HuH-7 (cell line): ENCODE measurements around the gene CELF1.

Experiments used
- DNase-seq: peaks from one replicate; pipeline ENCODE4 v3.0.0; 2011; ENCODE audit warnings: low spot score

The CELF1 gene

GRCh38 chr11:47483457-47483856 lies 69.5 kb downstream of the CELF1 start:
- DNase-seq = no peak

DNA sequence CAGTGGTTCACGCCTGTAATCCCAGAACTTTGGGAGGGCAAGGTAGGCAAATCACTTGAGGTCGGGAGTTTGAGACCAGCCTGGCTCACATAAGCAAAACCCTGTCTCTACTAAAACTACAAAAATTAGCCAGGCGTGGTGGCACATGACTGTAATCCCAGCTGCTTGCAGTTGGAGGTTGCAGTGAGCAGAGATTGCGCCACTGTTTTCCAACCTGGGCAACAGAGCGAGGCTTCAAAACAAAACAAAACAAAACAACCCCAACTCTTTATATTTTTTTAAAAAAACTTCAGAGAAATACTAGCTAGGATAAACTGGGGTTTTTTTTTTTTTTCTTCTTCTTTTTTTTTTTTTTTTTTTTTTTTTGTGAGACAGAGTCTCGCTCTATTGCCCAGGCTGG lies 72.2 kb downstream of the CELF1 start:
- no peak for DNase-seq

GRCh38 chr11:47478651-47479329 lies 74.1 kb downstream of the CELF1 start:
- DNase-seq = no peak

- no peak for DNase-seq
Observed at GRCh38 chr11:47477753-47478152, 75.2 kb downstream of the CELF1 start.

DNA sequence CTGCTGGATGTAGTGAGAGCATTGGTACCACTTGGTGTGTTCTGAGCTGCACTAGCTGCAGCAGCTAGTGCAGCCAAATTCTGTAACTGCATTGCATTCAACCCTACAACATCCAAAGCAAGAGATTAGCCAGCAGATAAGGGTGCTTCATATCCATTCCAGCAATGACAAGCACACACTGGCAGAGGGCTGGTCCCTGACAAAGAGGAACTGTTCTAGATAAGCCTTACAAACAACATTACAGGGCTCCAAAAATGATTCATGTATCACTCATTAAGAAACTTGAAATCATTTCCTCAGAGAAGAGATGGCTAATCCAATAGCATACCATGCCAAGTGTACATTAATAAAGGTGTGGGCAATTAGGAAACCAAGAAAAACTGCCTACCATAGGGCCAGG lies 75.6 kb downstream of the CELF1 start:
- no peak for DNase-seq

DNA sequence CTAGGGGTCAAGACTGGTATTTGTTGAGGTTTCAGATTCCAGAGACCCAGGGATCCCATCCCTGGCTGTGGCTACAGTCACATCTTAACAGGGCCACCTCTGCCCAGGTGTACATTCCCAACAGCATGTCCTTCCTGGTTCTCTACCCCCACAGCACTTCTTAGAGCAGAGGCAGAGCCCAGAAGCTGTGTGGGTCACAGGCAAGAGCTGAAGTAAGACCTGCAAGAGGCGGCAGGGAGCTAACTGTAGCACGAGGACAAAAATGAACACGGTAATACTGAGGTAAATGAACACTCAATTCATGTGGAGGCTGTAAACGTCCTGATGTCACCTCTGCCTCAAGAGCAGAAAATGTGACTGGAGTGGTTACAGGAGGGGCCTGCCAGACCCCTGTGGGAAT lies 82.3 kb downstream of the CELF1 start:
- DNase-seq = no peak

- DNase-seq = no peak
Observed at GRCh38 chr11:47469361-47470179, 83.4 kb downstream of the CELF1 start.

- no peak for DNase-seq
Observed at GRCh38 chr11:47468598-47469214, 84.2 kb downstream of the CELF1 start.

DNA sequence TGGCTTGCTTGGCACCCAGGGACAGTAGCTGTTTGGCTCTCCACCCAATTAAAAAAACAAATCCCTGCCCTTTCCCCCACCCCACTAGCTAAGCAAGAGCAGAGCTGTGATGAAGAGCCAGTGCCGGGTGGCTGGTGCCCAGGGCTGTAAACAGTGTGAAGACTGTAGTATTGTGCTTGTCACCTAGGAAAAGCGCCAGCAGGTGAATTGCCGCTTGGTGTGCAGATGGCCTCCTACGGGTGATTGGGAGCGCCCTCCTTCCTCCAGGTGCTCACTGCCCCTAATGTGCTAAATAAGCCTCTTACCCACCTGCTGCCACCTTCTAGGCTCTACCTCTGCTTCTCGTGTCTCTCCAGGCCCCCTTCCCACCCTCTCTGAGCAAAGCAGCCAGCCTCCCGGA lies 85.6 kb downstream of the CELF1 start:
- DNase-seq = no peak

DNA sequence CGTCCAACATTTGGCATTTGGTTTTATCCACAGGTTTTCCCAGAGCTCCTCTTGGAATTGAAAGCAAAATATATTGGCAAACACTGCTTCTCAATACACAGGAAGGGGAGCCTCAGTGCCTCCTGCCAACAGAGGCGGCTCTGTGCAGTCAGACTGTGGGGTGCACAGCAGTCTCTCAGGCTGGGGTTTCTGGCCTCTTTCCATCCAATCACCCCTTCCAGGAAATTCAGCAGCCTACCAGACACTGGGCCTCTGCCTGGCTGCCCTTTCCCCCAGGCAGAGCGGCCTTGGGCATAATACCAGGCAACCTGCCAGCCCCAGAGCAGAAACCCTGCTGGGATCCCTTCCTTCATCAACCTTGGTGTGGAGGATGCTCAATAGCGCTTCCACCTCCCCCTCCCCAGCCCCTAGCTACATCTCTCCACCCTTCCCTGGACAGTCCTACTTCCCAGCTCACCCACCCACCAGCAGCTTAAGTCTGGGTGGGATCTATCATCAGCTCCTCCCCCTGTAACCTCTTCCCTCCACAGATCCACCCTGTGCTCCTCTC lies 86.2 kb downstream of the CELF1 start:
- DNase-seq = no peak

- DNase-seq = no peak
Observed at GRCh38 chr11:47466201-47466600, 86.7 kb downstream of the CELF1 start.

DNA sequence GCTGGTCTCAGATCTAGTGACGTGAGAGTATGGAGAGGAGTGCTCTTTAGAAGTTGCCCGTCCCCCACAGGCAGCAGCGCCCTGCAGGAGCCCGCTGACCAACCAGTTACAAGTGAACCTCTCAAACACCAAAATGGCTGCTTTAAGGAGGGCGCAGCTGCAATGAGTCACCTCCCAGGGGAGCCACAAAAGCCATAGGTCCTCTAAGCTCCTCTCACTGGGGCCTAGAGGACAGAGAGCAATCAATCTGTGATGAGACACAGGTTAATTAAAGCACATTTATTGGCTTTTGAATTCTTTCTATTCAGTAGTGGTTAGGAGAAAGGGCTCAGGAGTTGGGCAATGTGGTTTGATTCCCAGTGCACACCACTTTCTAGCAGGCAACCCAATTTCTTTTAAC lies 88.4 kb downstream of the CELF1 start:
- DNase-seq = no peak

DNA sequence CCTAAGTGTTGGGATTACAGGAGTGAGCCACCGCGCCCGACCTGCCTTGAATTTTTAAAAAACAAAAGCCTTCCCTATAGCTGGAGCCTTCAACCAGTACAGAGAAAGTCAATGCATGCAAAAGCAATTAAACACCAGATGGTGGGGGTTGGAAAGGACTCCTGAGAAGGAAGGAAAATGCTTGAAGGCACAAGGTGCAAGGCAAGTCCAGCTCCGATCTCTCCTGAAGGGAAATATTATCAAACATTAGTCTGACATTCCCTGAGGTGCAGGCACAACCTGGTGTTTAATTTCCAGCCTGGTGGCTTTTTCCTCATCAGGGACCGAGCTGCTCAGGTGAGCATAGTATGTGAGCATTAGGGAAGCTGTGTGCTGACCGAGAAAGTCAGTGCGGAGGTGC lies 91.1 kb downstream of the CELF1 start:
- no peak for DNase-seq

GRCh38 chr11:47460571-47461235 lies 92.2 kb downstream of the CELF1 start:
- DNase-seq = no peak

DNA sequence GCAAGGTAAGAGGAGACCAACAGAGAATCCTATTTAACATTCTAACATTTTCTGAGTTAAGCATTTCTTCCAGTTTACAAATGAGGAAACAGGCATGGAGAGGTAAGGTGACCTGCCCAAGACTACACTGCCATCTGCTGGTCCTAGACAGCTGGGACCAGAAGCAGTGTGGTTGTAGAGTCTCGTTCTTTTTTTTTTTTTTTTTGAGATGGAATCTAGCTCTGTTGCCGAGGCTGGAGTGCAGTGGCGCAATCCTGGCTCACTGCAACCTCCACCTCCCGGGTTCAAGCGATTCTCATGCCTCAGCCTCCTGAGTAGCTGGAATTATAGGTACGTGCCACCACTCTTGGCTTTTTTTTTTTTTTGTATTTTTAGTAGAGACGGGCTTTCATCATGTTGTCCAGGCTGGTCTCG lies 98.7 kb downstream of the CELF1 start:
- peak; percentile 85 for DNase-seq

DNA sequence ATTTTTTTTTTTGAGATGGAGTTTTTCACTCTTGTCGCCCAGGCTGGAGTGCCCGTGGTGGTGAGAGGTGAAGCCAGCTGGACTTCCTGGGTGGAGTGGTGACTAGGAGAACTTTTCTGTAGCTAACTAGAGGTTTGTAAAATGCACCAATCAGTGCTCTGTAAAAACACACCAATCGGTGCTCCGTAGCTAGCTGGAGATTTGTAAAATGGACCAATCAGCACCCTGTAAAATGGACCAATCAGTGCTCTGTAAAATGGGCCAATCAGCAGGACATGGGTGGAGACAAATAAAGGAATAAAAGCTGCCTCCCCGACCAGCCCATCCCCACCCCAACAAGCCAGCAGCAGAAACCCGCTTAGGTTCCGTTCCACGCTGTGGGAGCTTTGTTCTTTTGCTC lies 99.6 kb downstream of the CELF1 start:
- no peak for DNase-seq

- no peak for DNase-seq
Observed at GRCh38 chr11:47451990-47452389, 100.9 kb downstream of the CELF1 start.

DNA sequence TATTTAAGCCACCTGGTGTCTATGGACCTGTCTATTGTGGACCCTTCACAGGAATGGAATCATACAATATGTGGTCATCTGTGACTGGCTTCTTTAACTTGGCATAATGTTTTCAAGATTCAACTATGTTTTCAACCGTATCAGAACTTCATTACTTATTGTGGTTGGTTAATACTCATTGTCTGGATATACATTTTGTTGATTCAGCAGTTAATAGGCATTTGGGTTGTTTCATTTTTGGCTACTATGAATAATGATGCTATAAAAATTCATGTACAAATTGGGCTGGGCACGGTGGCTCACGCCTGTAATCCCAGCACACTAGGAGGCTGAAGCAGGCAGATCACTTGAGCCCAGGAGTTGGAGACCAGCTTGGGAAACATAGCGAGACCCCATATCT lies 101.5 kb downstream of the CELF1 start:
- no peak for DNase-seq

- DNase-seq = no peak
Observed at GRCh38 chr11:47449541-47449940, 103.4 kb downstream of the CELF1 start.

- no peak for DNase-seq
Observed at GRCh38 chr11:47448566-47449427, 104.1 kb downstream of the CELF1 start, which contains the start of gene RAPSN. Gene RAPSN, minus strand, starts transcription at chr11:47449136. Its CDS starts 172 bp downstream, at chr11:47448964.

DNA sequence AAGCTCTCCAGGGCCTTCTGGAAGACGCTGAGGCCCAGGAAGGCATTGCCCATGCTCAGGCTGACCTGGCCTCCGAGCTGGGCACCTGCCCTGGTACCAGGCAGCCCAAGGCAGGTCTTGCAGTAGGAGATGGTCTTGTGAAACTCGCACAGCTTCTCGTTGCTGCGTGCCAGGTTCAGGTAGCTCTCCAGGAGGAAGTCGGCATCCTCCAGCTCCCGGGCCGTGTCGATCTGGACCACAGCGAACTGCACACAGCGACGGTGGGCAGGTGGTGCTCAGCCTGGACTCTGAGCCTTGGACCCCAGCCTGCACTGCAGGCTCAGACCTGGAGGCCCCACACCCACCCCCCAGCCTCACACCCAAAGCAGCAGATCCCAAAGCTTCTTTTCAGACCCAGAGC lies 105.0 kb downstream of the CELF1 start:
- DNase-seq = no peak
